Activated naive CD4-positive, alpha-beta T cell treated with anti-CD3 and anti-CD28 coated beads, Interleukin-2, amount 10 ng/mL, durations not matched to agents 7 days and 5 days (primary cell): Measurements from ENCODE around the gene FEM1B.

Source experiments
- CTCF ChIA-PET: fragments of 350-600 bp; sonication (Branson Sonifier 250); formaldehyde crosslinking; loops from one replicate; lab custom pipeline; 2021; ENCODE audit warnings: antibody characterized with exemption; lab: Charles Lee
- DNase-seq: peaks from one replicate; pipeline ENCODE4 v3.0.0-alpha.2; 2020
- H3K27ac Mint-ChIP-seq: one replicate; pipeline ENCODE4 v1.8.0; 2021; ENCODE audit warnings: mild to moderate bottlenecking, moderate library complexity, mixed read lengths
- H3K27me3 Mint-ChIP-seq: one replicate; pipeline ENCODE4 v1.8.0; 2021; ENCODE audit warnings: mild to moderate bottlenecking, mixed read lengths
- H3K36me3 Mint-ChIP-seq: one replicate; pipeline ENCODE4 v1.8.0; 2021; ENCODE audit warnings: mixed read lengths
- H3K4me1 Mint-ChIP-seq: one replicate; pipeline ENCODE4 v1.8.0; 2021; ENCODE audit warnings: mixed read lengths
- H3K4me3 Mint-ChIP-seq: one replicate; pipeline ENCODE4 v1.8.0; 2021; ENCODE audit warnings: mild to moderate bottlenecking, moderate library complexity, mixed read lengths
- H3K9me3 Mint-ChIP-seq: one replicate; pipeline ENCODE4 v1.8.0; 2021; ENCODE audit warnings: mixed read lengths

Gene FEM1B

DNA sequence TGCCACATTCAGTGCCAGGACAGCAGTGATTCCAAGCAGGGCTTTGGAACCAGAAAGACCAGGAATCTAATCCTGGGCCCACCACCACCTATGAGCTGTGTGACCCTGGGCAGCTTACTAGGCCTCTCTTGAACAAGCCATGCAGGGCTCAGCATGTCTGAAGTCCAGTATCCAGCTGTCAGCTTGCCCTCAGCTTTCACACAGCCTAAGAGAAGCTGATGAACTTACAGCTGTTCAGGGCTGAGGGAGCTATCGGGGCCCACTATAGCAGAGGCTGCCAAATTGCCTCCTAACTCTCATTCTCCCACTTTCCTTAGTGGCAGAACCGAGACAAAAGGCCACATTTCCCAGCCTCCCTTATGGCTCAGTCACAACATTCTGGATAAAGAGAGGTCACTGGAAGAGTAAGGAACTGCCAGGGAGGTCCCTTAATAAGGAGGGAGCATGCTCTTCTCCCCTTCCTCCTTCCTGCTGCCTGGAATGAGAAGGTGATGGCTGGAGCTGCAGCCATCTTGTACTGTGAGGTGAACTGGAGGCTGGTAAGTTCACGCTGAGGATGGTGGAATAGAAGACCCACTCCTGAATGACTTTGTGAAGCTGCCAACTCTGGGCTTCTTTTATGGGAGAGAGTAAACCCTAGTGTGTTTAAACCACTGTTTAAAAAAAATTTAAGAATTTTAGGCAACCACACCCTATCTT, 34.5 kb downstream of the FEM1B start:
- no peak overlapping the region for H3K4me3 Mint-ChIP-seq
- peaks cover under 1% of the 10 kb centered on the region for H3K4me1 Mint-ChIP-seq
- no peak overlapping the region for H3K27ac Mint-ChIP-seq
- DNase-seq: peak; percentile 7
- no peaks in the 10 kb centered on the region for H3K9me3 Mint-ChIP-seq
- no peaks in the 10 kb centered on the region for H3K36me3 Mint-ChIP-seq
- CTCF ChIA-PET: interaction anchor here (0.8 to 1.5 kb wide), 3 partner anchors 17 to 238 kb away, joined by 3 read pairs; no protein-coding TSS in a partner anchor
- peaks cover 62% of the 10 kb centered on the region for H3K27me3 Mint-ChIP-seq

DNA sequence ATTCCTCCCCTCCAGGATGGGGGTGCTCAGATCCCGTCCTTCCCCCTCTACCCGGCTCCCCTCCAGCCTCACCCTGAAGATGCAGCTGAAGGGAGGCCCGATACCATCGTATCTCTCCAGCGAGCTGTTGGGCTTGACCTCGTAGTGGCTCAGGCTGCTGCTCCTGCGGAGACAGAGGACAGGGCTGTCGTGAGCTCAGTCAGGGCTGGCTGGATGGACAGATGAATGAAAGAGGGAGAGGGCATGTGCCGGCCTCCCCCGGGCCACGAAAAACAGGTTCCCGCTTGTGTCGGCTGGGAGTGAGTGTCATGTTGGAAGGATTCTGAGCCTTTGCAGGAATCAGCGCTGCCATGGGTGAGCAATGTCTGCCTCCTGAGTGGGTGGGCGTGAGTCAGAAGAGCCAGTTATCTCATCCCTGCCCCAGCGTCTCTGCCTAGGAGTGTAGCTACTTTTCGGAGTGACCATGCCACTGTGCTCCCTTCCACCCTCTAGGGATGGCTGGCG, 35.2 kb downstream of the FEM1B start:
- no peaks in the 10 kb centered on the region for H3K36me3 Mint-ChIP-seq
- no peak overlapping the region for H3K27ac Mint-ChIP-seq
- peak; percentile 18 for DNase-seq
- no peaks in the 10 kb centered on the region for H3K4me1 Mint-ChIP-seq
- no peak overlapping the region for H3K4me3 Mint-ChIP-seq
- CTCF ChIA-PET: interaction anchor here (1.5 kb wide), 1 partner anchor 237 kb away, joined by 3 read pairs; no protein-coding TSS in a partner anchor
- no peaks in the 10 kb centered on the region for H3K9me3 Mint-ChIP-seq
- peaks cover 58% of the 10 kb centered on the region for H3K27me3 Mint-ChIP-seq

DNA sequence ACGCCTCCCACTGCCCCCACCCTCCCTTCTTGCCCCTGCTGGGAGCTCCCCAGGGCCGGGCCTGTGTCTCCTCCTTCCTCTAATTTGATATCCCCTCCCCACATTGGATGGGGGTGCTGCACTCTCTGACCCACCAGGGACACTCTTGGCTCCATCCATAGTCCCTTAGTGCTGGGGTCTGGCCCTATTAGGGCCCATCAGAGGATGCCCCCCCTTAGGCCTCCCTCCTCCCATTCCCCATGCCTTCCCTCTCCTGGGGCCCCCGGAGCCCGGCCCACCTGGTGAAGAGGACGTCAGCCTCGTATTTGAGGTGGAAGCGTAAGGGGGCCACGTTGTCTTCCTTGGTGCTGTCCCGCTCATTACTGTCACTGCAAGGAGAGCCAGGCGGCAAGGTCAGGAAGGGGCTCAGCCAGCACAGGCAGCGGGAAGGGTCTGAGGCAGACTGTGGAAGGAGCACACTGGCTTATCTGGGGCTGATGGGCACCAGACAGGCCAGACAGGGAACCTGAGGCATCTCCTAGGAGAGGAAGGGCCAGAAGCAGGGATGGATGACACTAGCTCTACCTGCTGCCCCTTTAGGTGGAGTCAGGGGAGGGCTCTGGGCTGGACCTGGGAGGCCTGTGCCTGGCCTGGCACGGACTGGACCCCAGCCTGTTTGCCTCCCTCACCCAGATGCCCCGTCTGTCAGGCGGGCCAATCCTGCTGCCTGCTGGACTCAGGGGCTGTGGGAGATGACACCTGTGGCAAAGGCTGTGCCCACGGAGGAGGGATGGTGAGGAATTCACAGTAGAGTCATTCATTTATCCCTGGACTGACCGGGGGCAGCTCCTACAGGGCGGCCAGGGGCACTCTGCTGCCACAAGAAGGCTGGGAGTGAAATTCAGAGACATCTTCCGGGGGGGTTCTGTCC, 36.2 kb downstream of the FEM1B start:
- Mint-ChIP-seq H3K4me3 (no peak overlapping the region), H3K4me1 (no peaks in the 10 kb centered on the region), H3K27ac (no peak overlapping the region), H3K9me3 (no peaks in the 10 kb centered on the region), H3K36me3 (no peaks in the 10 kb centered on the region), H3K27me3 (peaks cover 49% of the 10 kb centered on the region)
- CTCF ChIA-PET: interaction anchor here (1.5 to 3.1 kb wide), 2 partner anchors 8 to 236 kb away, joined by 3 to 19 read pairs; no protein-coding TSS in a partner anchor
- DNase-seq: peak; percentile 3

DNA sequence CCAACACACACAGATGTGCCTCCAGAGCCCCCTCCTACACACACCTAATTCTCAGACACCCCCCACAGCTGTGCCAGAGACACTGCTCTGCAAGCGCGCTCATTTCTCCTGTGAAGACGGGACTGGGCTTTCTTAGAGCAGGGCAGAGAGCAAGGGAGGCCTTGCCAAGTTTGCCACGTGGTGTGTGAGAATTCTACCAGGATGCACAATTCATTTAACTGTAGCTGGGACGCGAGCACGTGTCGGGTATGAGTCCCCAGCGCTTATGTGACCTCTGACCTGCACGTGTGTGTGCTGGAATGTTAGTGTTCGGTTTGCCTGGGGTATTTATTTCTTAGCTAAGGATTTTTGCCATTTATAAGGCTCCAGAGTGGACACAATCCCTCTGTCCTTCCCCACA, 37.0 kb downstream of the FEM1B start:
- no peak overlapping the region for H3K4me3 Mint-ChIP-seq
- CTCF ChIA-PET: interaction anchor here (3.1 kb wide), 1 partner anchor 9 kb away, joined by 19 read pairs; no protein-coding TSS in a partner anchor
- DNase-seq: peak; percentile 5
- H3K27me3 Mint-ChIP-seq: peaks cover 41% of the 10 kb centered on the region
- H3K36me3 Mint-ChIP-seq: no peaks in the 10 kb centered on the region
- H3K27ac Mint-ChIP-seq: no peak overlapping the region
- no peaks in the 10 kb centered on the region for H3K4me1 Mint-ChIP-seq
- H3K9me3 Mint-ChIP-seq: no peaks in the 10 kb centered on the region

DNA sequence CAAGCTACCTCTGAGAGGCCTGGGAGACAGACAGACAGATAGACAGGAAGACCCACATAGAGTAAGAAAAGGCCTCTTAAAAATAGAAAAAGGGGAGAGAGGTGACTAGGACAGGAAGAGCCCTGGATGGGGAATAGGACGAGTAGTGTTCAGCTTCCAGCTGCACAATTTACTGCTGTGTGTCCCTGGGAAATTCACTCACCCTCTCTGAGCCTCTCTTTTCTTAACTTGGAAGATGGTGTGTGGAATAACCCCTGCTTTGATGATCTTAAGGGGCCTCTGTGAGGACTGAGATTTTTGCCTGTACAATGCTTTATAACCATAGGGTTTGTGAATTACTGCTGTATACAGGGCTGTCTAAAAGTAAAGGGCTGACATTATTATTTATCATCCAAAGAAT, 37.5 kb downstream of the FEM1B start:
- CTCF ChIA-PET: interaction anchor here (3.1 kb wide), 1 partner anchor 9 kb away, joined by 19 read pairs; no protein-coding TSS in a partner anchor
- no peaks in the 10 kb centered on the region for H3K36me3 Mint-ChIP-seq
- no peak for DNase-seq
- H3K4me1 Mint-ChIP-seq: no peaks in the 10 kb centered on the region
- H3K27ac Mint-ChIP-seq: no peak overlapping the region
- H3K4me3 Mint-ChIP-seq: no peak overlapping the region
- no peaks in the 10 kb centered on the region for H3K9me3 Mint-ChIP-seq
- peaks cover 40% of the 10 kb centered on the region for H3K27me3 Mint-ChIP-seq

DNA sequence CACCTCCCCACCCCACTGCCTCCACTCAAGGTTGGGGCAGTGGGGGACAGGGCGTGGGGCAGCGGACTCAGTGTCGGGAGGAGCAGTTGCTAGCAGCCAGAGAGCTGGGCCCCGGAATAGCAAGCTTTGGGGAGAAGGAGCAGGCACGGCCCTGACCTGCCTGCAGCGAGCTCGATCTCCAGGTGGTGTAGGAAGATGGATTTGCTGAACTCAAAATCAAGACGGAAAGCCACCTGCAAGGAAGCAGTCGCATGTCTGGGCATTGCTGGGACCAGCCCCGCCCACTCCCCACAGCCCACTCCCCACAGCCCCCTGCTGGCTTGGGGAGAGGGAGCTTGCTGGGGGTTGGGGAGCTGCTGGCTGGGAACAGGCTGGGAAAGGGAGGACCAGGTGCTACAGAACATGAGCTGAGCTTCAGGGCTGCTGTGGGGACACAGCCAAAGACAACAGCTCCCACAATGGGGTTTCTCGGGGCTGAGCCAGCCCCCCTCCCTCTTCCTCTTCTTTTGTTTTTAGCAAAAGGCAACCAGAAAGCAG, 38.0 kb downstream of the FEM1B start:
- peaks cover 41% of the 10 kb centered on the region for H3K27me3 Mint-ChIP-seq
- H3K4me1 Mint-ChIP-seq: no peaks in the 10 kb centered on the region
- no peaks in the 10 kb centered on the region for H3K36me3 Mint-ChIP-seq

DNA sequence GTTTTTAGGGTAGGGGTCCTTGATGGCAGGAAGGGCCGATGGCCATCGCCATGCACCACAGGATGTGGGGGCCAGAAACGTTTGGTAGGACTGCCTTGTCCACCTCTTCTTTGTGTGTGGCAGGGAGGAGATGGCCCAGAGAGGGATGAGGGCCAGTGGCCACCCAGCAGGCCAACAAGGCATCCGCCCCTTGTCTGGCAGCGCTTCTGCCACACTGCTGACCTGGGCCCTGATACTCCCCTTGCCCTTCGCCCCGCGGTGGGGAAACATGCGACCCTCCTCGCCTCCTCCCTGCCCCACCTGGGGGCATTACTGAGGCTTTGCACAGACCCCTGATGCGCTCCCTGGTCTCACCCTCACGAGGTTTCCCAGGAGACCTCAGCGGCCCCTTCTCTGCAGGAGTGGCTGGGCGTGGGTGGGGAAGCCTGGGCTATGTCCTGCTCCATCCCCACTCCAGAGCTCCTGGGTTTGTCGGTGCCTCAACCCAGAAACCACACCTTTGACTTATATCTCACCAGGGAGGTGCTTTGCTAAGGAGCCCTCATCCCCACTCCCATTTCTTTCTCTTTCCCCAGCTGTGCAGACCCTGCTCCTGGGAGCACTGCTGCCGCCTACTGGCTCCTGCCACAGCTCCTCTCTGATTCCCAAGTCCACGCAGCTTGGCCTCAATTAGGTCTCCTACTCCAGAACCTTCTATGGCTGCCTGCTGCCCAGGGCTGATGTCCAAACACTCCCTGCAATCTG, 38.7 kb downstream of the FEM1B start:
- Mint-ChIP-seq H3K27me3 (peaks cover 39% of the 10 kb centered on the region), H3K4me1 (no peaks in the 10 kb centered on the region), H3K27ac (no peak overlapping the region), H3K36me3 (no peaks in the 10 kb centered on the region), H3K4me3 (no peak overlapping the region), H3K9me3 (no peaks in the 10 kb centered on the region)
- peak; percentile 18 for DNase-seq
- CTCF ChIA-PET: interaction anchor here (3.1 kb wide), 1 partner anchor 11 kb away, joined by 19 read pairs; no protein-coding TSS in a partner anchor

More for the DNA sequence above, 38.0 kb downstream of the FEM1B start:
- Mint-ChIP-seq H3K4me3 (no peak overlapping the region), H3K9me3 (no peaks in the 10 kb centered on the region), H3K27ac (no peak overlapping the region)
- CTCF ChIA-PET: interaction anchor here (3.1 kb wide), 1 partner anchor 10 kb away, joined by 19 read pairs; no protein-coding TSS in a partner anchor
- peak; percentile 7 for DNase-seq

DNA sequence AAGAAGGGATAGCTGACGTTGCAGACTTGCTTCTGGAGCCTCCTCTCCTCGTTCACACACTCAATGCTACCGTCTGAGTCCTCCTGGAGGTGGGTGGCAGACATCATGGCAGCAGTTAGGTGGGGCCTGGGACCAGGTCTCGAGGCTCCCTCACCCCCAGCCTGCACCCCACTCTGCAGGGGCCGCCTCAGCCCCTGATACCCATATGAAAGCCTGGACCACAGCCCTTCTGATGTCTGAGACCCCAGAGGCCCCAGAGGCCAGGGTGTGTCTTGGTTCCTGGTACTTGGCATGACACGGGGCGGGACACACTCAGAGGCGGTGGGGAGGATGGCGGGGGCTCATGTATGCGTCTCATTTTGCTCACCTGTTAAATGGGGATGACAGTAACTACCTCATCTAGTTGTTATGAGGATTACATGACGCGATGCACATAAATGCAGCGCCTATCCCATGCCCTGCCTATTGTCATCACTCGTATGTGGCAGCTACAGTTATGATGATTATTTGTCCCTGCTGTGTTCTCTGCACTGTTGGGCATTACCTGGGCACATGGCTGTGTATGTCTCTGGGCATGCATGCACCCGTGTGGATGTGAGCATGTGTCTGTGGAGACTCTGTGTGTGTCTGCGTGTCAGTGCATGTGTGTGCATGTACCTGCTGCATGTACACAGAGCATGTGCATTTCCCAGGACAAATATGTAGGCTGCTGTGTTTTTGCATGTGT, 39.9 kb downstream of the FEM1B start:
- CTCF ChIA-PET: no interaction called here
- peak; percentile 8 for DNase-seq
- no peaks in the 10 kb centered on the region for H3K9me3 Mint-ChIP-seq
- no peak overlapping the region for H3K27ac Mint-ChIP-seq
- no peaks in the 10 kb centered on the region for H3K4me1 Mint-ChIP-seq
- H3K36me3 Mint-ChIP-seq: no peaks in the 10 kb centered on the region
- H3K27me3 Mint-ChIP-seq: peaks cover 45% of the 10 kb centered on the region
- no peak overlapping the region for H3K4me3 Mint-ChIP-seq

DNA sequence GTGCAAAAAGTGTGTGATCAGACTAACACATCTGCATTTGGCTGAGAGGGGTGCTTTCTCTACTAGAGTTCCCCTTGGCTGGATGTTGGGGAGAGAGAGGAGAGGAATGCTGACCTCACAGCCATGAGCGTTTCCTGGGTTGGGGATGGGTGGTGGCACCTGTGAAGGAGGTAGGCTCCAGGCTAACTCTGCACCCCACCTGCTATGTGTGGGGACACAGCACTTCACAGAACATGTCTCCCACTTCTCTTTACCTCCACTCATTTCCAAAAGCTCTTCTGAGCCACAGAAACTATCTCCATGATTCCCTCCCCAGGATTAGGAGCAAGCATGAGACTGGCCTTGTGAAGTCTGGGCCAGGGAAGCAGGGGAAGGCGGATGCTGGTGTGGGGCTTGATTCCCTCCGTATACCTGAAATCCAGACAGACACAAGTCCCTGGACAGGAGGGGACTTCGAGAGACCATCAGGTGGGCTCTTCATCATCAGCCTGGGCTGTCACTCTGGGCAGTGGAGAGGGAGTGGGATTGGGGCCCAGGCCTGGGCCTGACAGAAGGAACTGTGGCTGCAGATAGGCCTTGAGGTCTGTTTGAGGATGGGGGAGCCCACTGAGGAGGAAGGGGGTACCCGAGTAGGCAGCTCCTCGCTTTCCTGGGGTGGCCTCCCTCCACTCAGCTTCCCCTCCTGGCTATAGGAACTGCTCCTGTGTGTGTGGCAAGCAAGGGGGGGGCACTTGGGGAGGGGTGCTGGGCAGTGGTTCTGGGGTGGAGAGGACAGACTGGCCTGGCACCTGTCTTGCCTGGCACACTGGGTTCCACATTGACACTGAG, 40.7 kb downstream of the FEM1B start:
- peaks cover 46% of the 10 kb centered on the region for H3K27me3 Mint-ChIP-seq

DNA sequence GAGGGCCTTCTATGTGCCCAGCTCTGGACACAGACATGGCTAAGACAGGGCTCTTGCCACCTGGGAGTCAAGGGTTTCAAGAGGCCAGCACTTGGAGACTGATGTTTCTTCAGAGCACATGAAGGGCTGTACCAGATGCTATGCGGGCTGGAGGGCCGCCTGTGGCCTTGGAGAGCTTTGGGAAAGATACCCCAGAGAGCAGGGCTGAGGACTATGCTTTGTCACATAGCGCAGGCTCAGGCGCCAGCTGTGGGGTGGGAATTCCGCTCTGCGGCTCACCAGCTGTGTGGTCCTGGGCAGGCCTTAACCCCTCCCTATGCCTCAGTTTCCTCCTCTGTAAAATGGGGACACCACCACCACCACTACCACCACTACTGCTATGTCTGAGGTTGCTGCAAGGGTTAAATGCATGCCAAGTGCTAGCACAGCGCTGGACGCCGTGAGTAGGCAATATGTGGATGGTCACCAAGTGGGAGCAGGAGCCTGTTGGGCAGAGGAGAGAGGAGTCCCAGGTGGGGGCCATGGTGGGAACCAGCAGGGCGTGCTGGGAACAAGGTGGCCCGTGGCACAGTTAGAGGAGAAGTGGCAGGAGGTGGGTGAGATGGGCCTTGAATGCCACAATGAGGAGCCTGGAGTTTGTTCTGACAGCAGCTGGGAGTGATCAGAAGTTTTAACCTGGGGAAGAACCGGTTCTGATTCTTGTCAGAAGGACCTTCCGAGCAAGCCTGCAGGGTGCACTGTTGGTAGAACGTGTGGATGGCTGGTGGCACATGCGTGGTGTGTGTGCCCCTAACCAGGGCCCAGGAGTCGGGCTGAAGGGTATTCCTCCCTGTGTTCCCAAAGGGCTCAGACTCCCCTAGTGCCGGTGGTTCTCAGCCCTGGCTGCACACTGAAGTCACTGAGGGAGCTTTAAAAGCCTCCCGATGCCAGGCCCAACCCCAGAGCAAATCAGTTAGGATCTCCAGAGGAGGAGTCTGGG, 41.7 kb downstream of the FEM1B start:
- no peaks in the 10 kb centered on the region for H3K4me1 Mint-ChIP-seq
- CTCF ChIA-PET: interaction anchor here (1.0 to 1.1 kb wide), 3 partner anchors 9 to 65 kb away, joined by 3 to 4 read pairs (median 3); no protein-coding TSS in a partner anchor
- H3K27me3 Mint-ChIP-seq: peaks cover 54% of the 10 kb centered on the region
- H3K4me3 Mint-ChIP-seq: no peak overlapping the region
- DNase-seq: no peak
- H3K9me3 Mint-ChIP-seq: no peaks in the 10 kb centered on the region
- no peak overlapping the region for H3K27ac Mint-ChIP-seq
- no peaks in the 10 kb centered on the region for H3K36me3 Mint-ChIP-seq

More for the DNA sequence above, 40.7 kb downstream of the FEM1B start:
- Mint-ChIP-seq H3K4me1 (no peaks in the 10 kb centered on the region), H3K27ac (no peak overlapping the region), H3K9me3 (no peaks in the 10 kb centered on the region), H3K4me3 (no peak overlapping the region), H3K36me3 (no peaks in the 10 kb centered on the region)
- DNase-seq: peak; percentile 14
- CTCF ChIA-PET: interaction anchor here (1.0 kb wide), 1 partner anchor 10 kb away, joined by 4 read pairs; no protein-coding TSS in a partner anchor

DNA sequence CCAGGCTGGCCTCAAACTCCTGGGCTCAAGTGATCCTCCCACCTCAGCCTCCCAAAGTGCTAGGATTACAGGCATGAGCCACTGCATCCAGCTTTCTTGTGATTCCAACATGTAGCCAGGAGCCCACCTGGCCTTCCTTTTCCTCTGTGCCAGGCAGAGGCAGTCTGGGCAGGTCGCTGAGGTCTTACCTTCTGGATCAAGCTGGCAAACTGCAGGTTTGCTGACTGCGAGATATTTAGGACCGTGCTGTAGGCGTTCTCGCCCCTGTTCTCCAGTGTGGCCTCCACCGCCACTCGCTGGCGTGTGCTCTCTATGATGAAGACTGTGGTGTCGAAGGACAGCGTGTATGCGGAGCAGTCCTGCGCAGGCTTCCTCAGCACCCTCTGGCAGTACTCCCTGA, 42.5 kb downstream of the FEM1B start:
- H3K9me3 Mint-ChIP-seq: no peaks in the 10 kb centered on the region
- H3K36me3 Mint-ChIP-seq: no peaks in the 10 kb centered on the region
- no peak for DNase-seq
- H3K4me3 Mint-ChIP-seq: no peak overlapping the region
- H3K27me3 Mint-ChIP-seq: peaks cover 58% of the 10 kb centered on the region
- H3K4me1 Mint-ChIP-seq: no peaks in the 10 kb centered on the region
- CTCF ChIA-PET: interaction anchor here (1.0 to 1.1 kb wide), 2 partner anchors 27 to 64 kb away, joined by 3 read pairs; no protein-coding TSS in a partner anchor
- no peak overlapping the region for H3K27ac Mint-ChIP-seq
